Hematopoietic multipotent progenitor cell treated with erythropoietin and hydrocortisone succinate and interleukin-3 and kit ligand, for 6 days (in vitro differentiated cells): Measurements from ENCODE around the gene FZR1.

ENCODE experiments used
- DNase-seq: peaks from one replicate; pipeline ENCODE4 v3.0.0-alpha.2; 2015

FZR1 gene

GRCh38 chr19:3505598-3506383, at the start of gene FZR1:
TSS of gene FZR1 (plus strand) at chr19:3506311. CDS start at chr19:3522990, 16,679 bp downstream.
- peak; percentile 99 for DNase-seq

- no peak for DNase-seq
Measured at GRCh38 chr19:3456925-3457527, 49.1 kb upstream of the FZR1 start.

- DNase-seq = no peak
Measured at GRCh38 chr19:3457528-3458228, 48.4 kb upstream of the FZR1 start.

GRCh38 chr19:3458229-3459088, 47.7 kb upstream of the FZR1 start:
- no peak for DNase-seq

GRCh38 chr19:3459089-3459881, 46.8 kb upstream of the FZR1 start:
- DNase-seq = peak; percentile 67

GRCh38 chr19:3459965-3460582, 46.0 kb upstream of the FZR1 start:
- DNase-seq = no peak

GRCh38 chr19:3462991-3463713, 43.0 kb upstream of the FZR1 start:
- DNase-seq = no peak

- no peak for DNase-seq
Measured at GRCh38 chr19:3463714-3464586, 42.2 kb upstream of the FZR1 start.

- DNase-seq = no peak
Measured at GRCh38 chr19:3464587-3465235, 41.4 kb upstream of the FZR1 start.

GRCh38 chr19:3465552-3465951, 40.6 kb upstream of the FZR1 start:
- no peak for DNase-seq

- no peak for DNase-seq
Measured at GRCh38 chr19:3466635-3467034, 39.5 kb upstream of the FZR1 start.

GRCh38 chr19:3467437-3468198, 38.5 kb upstream of the FZR1 start:
- DNase-seq = no peak

GRCh38 chr19:3468211-3468610, 37.9 kb upstream of the FZR1 start:
- no peak for DNase-seq

GRCh38 chr19:3469638-3470499, 36.2 kb upstream of the FZR1 start:
- no peak for DNase-seq

GRCh38 chr19:3470500-3471128, 35.5 kb upstream of the FZR1 start:
- no peak for DNase-seq

- DNase-seq = peak; percentile 41
Measured at GRCh38 chr19:3471954-3472655, 34.0 kb upstream of the FZR1 start.
